Immature natural killer cell (primary cell): ENCODE measurements around the gene EXOC8. TPM values are rescaled to one million over a fixed set of nuclear protein-coding genes. Genes with fewer than 3 reads are reported as not detected.
A peak's percentile ranks its signal among the peaks of the same experiment; 100 is the strongest.
"Not testable (repeated sequence)": the region's sequence is repeated elsewhere in the genome, so short reads cannot be mapped to it uniquely, and the experiment has no call there.

Experiments
- DNase-seq, 3 donors: peaks; one replicate each; pipeline ENCODE4 v3.0.0; 2022; ENCODE audit warnings: mixed read lengths in 1 of 3
- H3K27ac Mint-ChIP-seq, 6 donors: one replicate each; pipeline ENCODE4 v1.8.0; 2020; ENCODE audit warnings: mixed read lengths in 6 of 6, mild to moderate bottlenecking in 5 of 6, inconsistent platforms in 4 of 6, moderate library complexity in 3 of 6
- H3K27me3 Mint-ChIP-seq, 3 donors: one replicate each; pipeline ENCODE4 v1.8.0; 2020 to 2021; ENCODE audit warnings: low read depth in 3 of 3, mild to moderate bottlenecking in 3 of 3, mixed read lengths in 3 of 3, moderate library complexity in 3 of 3, inconsistent platforms in 1 of 3
- H3K36me3 Mint-ChIP-seq, 3 donors: one replicate each; pipeline ENCODE4 v1.8.0; 2020; ENCODE audit warnings: mixed read lengths in 3 of 3, inconsistent platforms in 2 of 3, mild to moderate bottlenecking in 2 of 3
- H3K4me1 Mint-ChIP-seq, 2 donors: one replicate each; pipeline ENCODE4 v1.8.0; 2020; ENCODE audit warnings: inconsistent platforms in 2 of 2, mild to moderate bottlenecking in 2 of 2, mixed read lengths in 2 of 2, moderate library complexity in 1 of 2
- H3K4me3 Mint-ChIP-seq, 5 donors: one replicate each; pipeline ENCODE4 v1.8.0; 2020; ENCODE audit warnings: mild to moderate bottlenecking in 5 of 5, mixed read lengths in 5 of 5, inconsistent platforms in 3 of 5, moderate library complexity in 3 of 5
- H3K9me3 Mint-ChIP-seq, 6 donors: one replicate each; pipeline ENCODE4 v1.8.0; 2020; ENCODE audit warnings: mild to moderate bottlenecking in 6 of 6, mixed read lengths in 6 of 6, inconsistent platforms in 4 of 6, moderate library complexity in 3 of 6
- polyA plus RNA-seq, 3 donors: library from polyadenylated mRNA; unstranded; fragments of 300-500 nt; fragmentation: Illumina TruSeq; gene quantifications; one replicate each; pipeline ENCODE4 v1.2.3, GENCODE V29; 2021

Gene EXOC8
- polyA plus RNA-seq, 3 donors from 2014 or later = 1.6 to 2.6 (median 2.0) TPM

GRCh38 chr1:231364192-231364591 is 26.5 kb upstream of the EXOC8 start:
- Mint-ChIP-seq H3K4me1 (no peaks in the 10 kb centered on the region), H3K4me3 (no peak overlapping the region), H3K36me3 (peaks cover 7 to 23% (median 13%) of the 10 kb centered on the region in 3 donors), H3K27me3 (peaks cover 0 to under 1% (median 0%) of the 10 kb centered on the region in 3 donors), H3K27ac (no peak overlapping the region), H3K9me3 (no peaks in the 10 kb centered on the region)
- no peak for DNase-seq

GRCh38 chr1:231363624-231364023 is 26.0 kb upstream of the EXOC8 start:
- Mint-ChIP-seq H3K36me3 (peaks cover 7 to 23% (median 13%) of the 10 kb centered on the region in 3 donors), H3K27ac (peak overlapping the region in 1 of 6 donors; percentile 2), H3K4me1 (no peaks in the 10 kb centered on the region), H3K9me3 (no peaks in the 10 kb centered on the region), H3K4me3 (no peak overlapping the region), H3K27me3 (peaks cover 0 to 2% (median 0%) of the 10 kb centered on the region in 3 donors)
- DNase-seq = no peak

GRCh38 chr1:231362325-231362724 is 24.7 kb upstream of the EXOC8 start:
- Mint-ChIP-seq H3K36me3 (peaks cover 7 to 19% (median 9%) of the 10 kb centered on the region in 3 donors), H3K4me1 (peaks cover 3 to 7% of the 10 kb centered on the region in 2 donors), H3K27me3 (peaks cover 0 to 2% (median 0%) of the 10 kb centered on the region in 3 donors), H3K4me3 (no peak overlapping the region), H3K9me3 (no peaks in the 10 kb centered on the region), H3K27ac (no peak overlapping the region)
- no peak for DNase-seq

GRCh38 chr1:231359113-231359512 is 21.5 kb upstream of the EXOC8 start:
- peaks cover 3 to 7% of the 10 kb centered on the region in 2 donors for H3K4me1 Mint-ChIP-seq
- DNase-seq = no peak
- no peak overlapping the region for H3K4me3 Mint-ChIP-seq
- H3K36me3 Mint-ChIP-seq = peaks cover 0 to 9% (median 5%) of the 10 kb centered on the region in 3 donors
- H3K27me3 Mint-ChIP-seq = peaks cover 0 to 2% (median 2%) of the 10 kb centered on the region in 3 donors
- peak overlapping the region in 1 of 6 donors; percentile 62 for H3K27ac Mint-ChIP-seq
- H3K9me3 Mint-ChIP-seq = no peaks in the 10 kb centered on the region

- H3K36me3 Mint-ChIP-seq = peaks cover 2 to 9% (median 4%) of the 10 kb centered on the region in 3 donors
- no peak overlapping the region for H3K4me3 Mint-ChIP-seq
- DNase-seq = peak; percentile 39 to 57 (median 41)
- H3K27ac Mint-ChIP-seq = peak overlapping the region in 1 of 6 donors; percentile 31
- no peaks in the 10 kb centered on the region for H3K9me3 Mint-ChIP-seq
- H3K27me3 Mint-ChIP-seq = peaks cover 0 to 3% (median 2%) of the 10 kb centered on the region in 3 donors
- H3K4me1 Mint-ChIP-seq = peaks cover 3 to 7% of the 10 kb centered on the region in 2 donors
Observed at GRCh38 chr1:231357831-231358354, 20.2 kb upstream of the EXOC8 start.

GRCh38 chr1:231357187-231357772 is 19.6 kb upstream of the EXOC8 start:
- H3K4me1 Mint-ChIP-seq = peaks cover 3 to 7% of the 10 kb centered on the region in 2 donors
- no peak overlapping the region for H3K4me3 Mint-ChIP-seq
- peak overlapping the region in 2 of 6 donors; percentile 48 to 52 for H3K27ac Mint-ChIP-seq
- H3K36me3 Mint-ChIP-seq = peaks cover 9 to 10% (median 9%) of the 10 kb centered on the region in 3 donors
- no peaks in the 10 kb centered on the region for H3K9me3 Mint-ChIP-seq
- no peak for DNase-seq
- H3K27me3 Mint-ChIP-seq = peaks cover 0 to 3% (median 2%) of the 10 kb centered on the region in 3 donors

GRCh38 chr1:231355171-231355570 is 17.5 kb upstream of the EXOC8 start:
- Mint-ChIP-seq H3K36me3 (peaks cover 7 to 18% (median 18%) of the 10 kb centered on the region in 3 donors), H3K27me3 (peaks cover 0 to 3% (median 2%) of the 10 kb centered on the region in 3 donors), H3K9me3 (no peaks in the 10 kb centered on the region), H3K4me3 (no peak overlapping the region), H3K27ac (peak overlapping the region in 1 of 6 donors; percentile 27), H3K4me1 (peaks cover 3 to 7% of the 10 kb centered on the region in 2 donors)
- DNase-seq = no peak

- no peak for DNase-seq
- H3K9me3 Mint-ChIP-seq = no peaks in the 10 kb centered on the region
- H3K4me1 Mint-ChIP-seq = peaks cover 3 to 7% of the 10 kb centered on the region in 2 donors
- H3K27me3 Mint-ChIP-seq = peaks cover 0 to 3% (median 2%) of the 10 kb centered on the region in 3 donors
- H3K36me3 Mint-ChIP-seq = peaks cover 8 to 19% (median 18%) of the 10 kb centered on the region in 3 donors
- no peak overlapping the region for H3K27ac Mint-ChIP-seq
- no peak overlapping the region for H3K4me3 Mint-ChIP-seq
Observed at GRCh38 chr1:231354330-231355020, 16.8 kb upstream of the EXOC8 start.

- peaks cover 0 to 3% (median 0%) of the 10 kb centered on the region in 3 donors for H3K27me3 Mint-ChIP-seq
Observed at GRCh38 chr1:231353086-231353485, 15.4 kb upstream of the EXOC8 start.

GRCh38 chr1:231351816-231352215 is 14.2 kb upstream of the EXOC8 start:
- Mint-ChIP-seq H3K4me1 (no peaks in the 10 kb centered on the region), H3K4me3 (no peak overlapping the region), H3K36me3 (peaks cover 22 to 26% (median 25%) of the 10 kb centered on the region in 3 donors), H3K27me3 (peaks cover 0 to 1% (median 0%) of the 10 kb centered on the region in 3 donors), H3K9me3 (no peaks in the 10 kb centered on the region), H3K27ac (no peak overlapping the region)
- DNase-seq = no peak

More at GRCh38 chr1:231353086-231353485, 15.4 kb upstream of the EXOC8 start:
- Mint-ChIP-seq H3K27ac (no peak overlapping the region), H3K4me3 (no peak overlapping the region), H3K4me1 (peaks cover 3 to 6% of the 10 kb centered on the region in 2 donors), H3K9me3 (no peaks in the 10 kb centered on the region), H3K36me3 (peaks cover 18 to 26% (median 24%) of the 10 kb centered on the region in 3 donors)
- no peak for DNase-seq

GRCh38 chr1:231348856-231349255 is 11.2 kb upstream of the EXOC8 start:
- H3K27me3 Mint-ChIP-seq, H3K27ac Mint-ChIP-seq, DNase-seq, H3K4me3 Mint-ChIP-seq, H3K9me3 Mint-ChIP-seq: not testable (repeated sequence)
- Mint-ChIP-seq H3K36me3 (peaks cover 22 to 26% (median 25%) of the 10 kb centered on the region in 3 donors), H3K4me1 (peaks cover 0 to 13% of the 10 kb centered on the region in 2 donors)

GRCh38 chr1:231348442-231348841 is 10.8 kb upstream of the EXOC8 start:
- Mint-ChIP-seq H3K36me3 (peaks cover 22 to 26% (median 25%) of the 10 kb centered on the region in 3 donors), H3K4me1 (peaks cover 0 to 17% of the 10 kb centered on the region in 2 donors), H3K4me3 (no peak overlapping the region), H3K9me3 (no peaks in the 10 kb centered on the region), H3K27me3 (peaks cover 0 to 2% (median 0%) of the 10 kb centered on the region in 3 donors), H3K27ac (no peak overlapping the region)
- DNase-seq = no peak

GRCh38 chr1:231347961-231348360 is 10.3 kb upstream of the EXOC8 start:
- no peak for DNase-seq

More at GRCh38 chr1:231347961-231348360, 10.3 kb upstream of the EXOC8 start:
- Mint-ChIP-seq H3K9me3 (no peaks in the 10 kb centered on the region), H3K36me3 (peaks cover 22 to 26% (median 23%) of the 10 kb centered on the region in 3 donors), H3K27me3 (peaks cover 0 to 2% (median 0%) of the 10 kb centered on the region in 3 donors), H3K27ac (no peak overlapping the region), H3K4me3 (no peak overlapping the region), H3K4me1 (peaks cover 0 to 22% of the 10 kb centered on the region in 2 donors)
